HEK293 (cell line): ENCODE results near the gene NOL9.

Experiments used
- CTCF ChIA-PET: fragments of 350-600 bp; formaldehyde crosslinking; extraction: SDS; loops from one replicate; lab custom pipeline; 2021; ENCODE audit warnings: antibody characterized with exemption; lab: Yijun Ruan, JAX
- POLR2A ChIA-PET: fragments of 300-600 bp; formaldehyde crosslinking; extraction: SDS; loops from one replicate; lab custom pipeline; 2020; ENCODE audit warnings: antibody characterized with exemption, inconsistent platforms; lab: Yijun Ruan, JAX
- H3K27ac ChIP-seq: fragments of 200-500 bp; sonication (Bioruptor generic); 2 replicates; pipeline ENCODE4 v1.5.1; 2014; ENCODE audit warnings: low read depth, low read length, control low read depth, inconsistent platforms; ENCODE audit errors: extremely low read depth
- H3K36me3 ChIP-seq, 2 experiments: fragments of 200-500 bp in 1 of 2; sonication (Bioruptor generic) in 1 of 2; 1 replicate in 1 of 2; 2 replicates in 1 of 2; pipeline ENCODE4 v1.5.1; 2014 to 2017; ENCODE audit warnings: inconsistent platforms in 2 of 2, low read length in 2 of 2; ENCODE audit not compliant: control insufficient read depth in 2 of 2, insufficient read depth in 1 of 2
- H3K4me1 ChIP-seq: fragments of 200-500 bp; sonication (Bioruptor generic); 2 replicates; pipeline ENCODE4 v1.5.1; 2014; ENCODE audit warnings: mild to moderate bottlenecking, low read length, inconsistent platforms; ENCODE audit not compliant: control insufficient read depth, insufficient read depth
- H3K4me3 ChIP-seq: 2 replicates; pipeline ENCODE4 v1.5.1; 2011; ENCODE audit warnings: low read depth, mild to moderate bottlenecking, control low read depth, low read length, moderate library complexity
- H3K9me3 ChIP-seq: fragments of 200-500 bp; sonication (Bioruptor generic); 2 replicates; pipeline ENCODE4 v1.5.1; 2014; ENCODE audit warnings: low read depth, low read length, inconsistent platforms; ENCODE audit not compliant: control insufficient read depth, insufficient read depth
- CTCF ChIP-seq: fragments of 450-650 bp; formaldehyde crosslinking; IDR thresholded peaks from 2 replicates; pipeline ENCODE4 v1.5.1; 2016; ENCODE audit warnings: missing biosample characterization, missing genetic modification characterization
- ELK4 ChIP-seq: IDR thresholded peaks from 2 replicates; pipeline ENCODE4 v1.6.1; 2011; ENCODE audit warnings: mild to moderate bottlenecking, low read depth, low read length, borderline replicate concordance
- GLI2 ChIP-seq: fragments of 450-650 bp; formaldehyde crosslinking; IDR thresholded peaks from 2 replicates; pipeline ENCODE4; 2017; ENCODE audit warnings: missing biosample characterization, missing genetic modification characterization, low read depth, borderline replicate concordance
- HOXD13 ChIP-seq: sonication (generic); formaldehyde crosslinking; IDR thresholded peaks from 2 replicates; pipeline ENCODE4 v1.8.0; 2022; ENCODE audit warnings: missing genetic modification reagents, borderline replicate concordance
- KLF7 ChIP-seq: fragments of 450-650 bp; formaldehyde crosslinking; IDR thresholded peaks from 2 replicates; pipeline ENCODE4 v1.5.1; 2016; ENCODE audit warnings: missing biosample characterization, missing genetic modification characterization, borderline replicate concordance
- ZBTB20 ChIP-seq: fragments of 450-650 bp; formaldehyde crosslinking; IDR thresholded peaks from 2 replicates; pipeline ENCODE4 v1.5.1; 2016; ENCODE audit warnings: missing biosample characterization, missing genetic modification characterization
- ZBTB21 ChIP-seq: fragments of 450-650 bp; formaldehyde crosslinking; IDR thresholded peaks from 2 replicates; pipeline ENCODE4 v1.5.1; 2017; ENCODE audit warnings: missing biosample characterization, missing genetic modification characterization
- ZNF157 ChIP-seq: fragments of 450-650 bp; formaldehyde crosslinking; IDR thresholded peaks from 2 replicates; pipeline ENCODE4 v1.5.1; 2016; ENCODE audit warnings: missing biosample characterization, missing genetic modification characterization
- ZNF184 ChIP-seq: fragments of 450-650 bp; IDR thresholded peaks from 2 replicates; pipeline ENCODE4 v1.5.1; 2018; ENCODE audit warnings: missing biosample characterization, mild to moderate bottlenecking, missing genetic modification characterization
- ZNF394 ChIP-seq: fragments of 450-650 bp; formaldehyde crosslinking; IDR thresholded peaks from 2 replicates; pipeline ENCODE4 v1.5.1; 2016; ENCODE audit warnings: missing biosample characterization, missing genetic modification characterization, mild to moderate bottlenecking, moderate library complexity, borderline replicate concordance
- ZNF423 ChIP-seq: fragments of 450-650 bp; formaldehyde crosslinking; IDR thresholded peaks from 2 replicates; pipeline ENCODE4 v1.5.1; 2016; ENCODE audit warnings: missing biosample characterization, missing genetic modification characterization
- ZNF518A ChIP-seq: fragments of 450-650 bp; formaldehyde crosslinking; conservative IDR thresholded peaks from 2 replicates; pipeline ENCODE4 v1.5.1; 2016; ENCODE audit warnings: low read depth, missing biosample characterization, missing genetic modification characterization
- ZNF555 ChIP-seq: fragments of 450-650 bp; formaldehyde crosslinking; conservative IDR thresholded peaks from 2 replicates; pipeline ENCODE4 v1.5.1; 2017; ENCODE audit warnings: missing biosample characterization, mild to moderate bottlenecking, missing genetic modification characterization, inconsistent platforms
- ZNF664 ChIP-seq: fragments of 450-650 bp; formaldehyde crosslinking; IDR thresholded peaks from 2 replicates; pipeline ENCODE4 v1.5.1; 2016; ENCODE audit warnings: missing biosample characterization, missing genetic modification characterization
- ZNF670 ChIP-seq: fragments of 450-650 bp; formaldehyde crosslinking; IDR thresholded peaks from 2 replicates; pipeline ENCODE4 v1.5.1; 2016; ENCODE audit warnings: missing biosample characterization, missing genetic modification characterization, low read depth
- ZNF707 ChIP-seq: fragments of 450-650 bp; formaldehyde crosslinking; IDR thresholded peaks from 2 replicates; pipeline ENCODE4 v1.5.1; 2016; ENCODE audit warnings: missing biosample characterization, missing genetic modification characterization
- ZNF830 ChIP-seq: fragments of 450-650 bp; IDR thresholded peaks from 2 replicates; pipeline ENCODE4 v1.5.0; 2018; ENCODE audit warnings: missing biosample characterization, missing genetic modification characterization, low read depth, mild to moderate bottlenecking, moderate library complexity
- ZSCAN23 ChIP-seq: fragments of 450-650 bp; formaldehyde crosslinking; IDR thresholded peaks from 2 replicates; pipeline ENCODE4 v1.5.1; 2016; ENCODE audit warnings: missing biosample characterization, missing genetic modification characterization
- ZSCAN4 ChIP-seq: fragments of 450-650 bp; formaldehyde crosslinking; IDR thresholded peaks from 2 replicates; pipeline ENCODE4 v1.5.1; 2017; ENCODE audit warnings: missing biosample characterization, missing genetic modification characterization
- TF ChIP-seq, protein P1 (sequence below): fragments of 450-650 bp; formaldehyde crosslinking; IDR thresholded peaks from 2 replicates; pipeline ENCODE4; 2016; ENCODE audit warnings: missing biosample characterization, missing genetic modification characterization
- TF ChIP-seq, protein P2 (sequence below): fragments of 450-650 bp; formaldehyde crosslinking; IDR thresholded peaks from 2 replicates; pipeline ENCODE4 v1.5.0; 2017; ENCODE audit warnings: missing biosample characterization, missing genetic modification characterization, borderline replicate concordance

The NOL9 gene

DNA sequence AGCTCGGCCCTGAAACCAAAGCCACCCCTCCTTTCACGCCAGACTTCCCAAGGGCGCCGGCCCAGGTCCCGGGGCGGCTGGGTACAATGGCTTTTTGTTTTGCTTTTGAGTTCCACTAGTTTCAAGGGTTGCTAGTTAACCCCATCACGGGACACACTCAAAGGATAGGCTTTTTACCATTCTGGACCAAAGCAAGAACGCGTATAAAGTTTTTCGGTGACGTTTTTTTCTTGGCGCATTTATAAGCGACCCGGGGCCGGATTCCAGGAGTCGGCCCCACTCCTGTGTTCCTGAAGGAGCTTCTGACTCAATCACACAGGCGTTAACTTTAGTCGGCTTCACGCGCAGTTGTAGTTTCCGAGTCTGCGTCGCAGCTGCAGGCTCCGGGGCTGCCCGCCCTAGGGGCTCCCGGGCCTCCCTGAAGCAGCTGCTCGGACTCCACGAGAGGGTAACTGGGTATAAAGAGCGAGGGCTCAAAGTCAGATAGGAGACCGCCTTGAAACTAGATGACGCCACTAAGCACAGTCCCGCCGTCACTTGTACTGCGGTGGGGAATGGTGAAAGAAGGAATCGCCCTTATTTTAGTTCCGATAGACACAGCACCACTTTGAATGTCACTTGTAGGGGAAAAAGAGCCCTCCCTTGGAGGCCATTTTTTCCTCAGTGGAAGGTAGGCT is 49.1 kb upstream of the NOL9 start:
- Histone ChIP-seq H3K4me1 (no peaks in the 10 kb centered on the region), H3K4me3 (peak overlapping the region; percentile 48), H3K9me3 (no peaks in the 10 kb centered on the region), H3K27ac (peak overlapping the region; percentile 79), H3K36me3 (peaks cover 0 to 19% of the 10 kb centered on the region in 2 experiments; a peak in 1 of 3 replicates)
- ChIA-PET POLR2A (interaction anchor here (0.7 to 3.5 kb wide), 6 partner anchors 9 to 75 kb away, joined by 3 to 25 read pairs (median 6); partner anchors contain the start of genes PHF13, THAP3 and ZBTB48), CTCF (interaction anchor here (0.5 to 1.6 kb wide), 3 partner anchors 18 to 258 kb away, joined by 3 to 4 read pairs (median 3); partner anchors contain the start of gene TAS1R1)
- TF ChIP-seq ZNF670 (tag by site-specific recombination) (no peak), ZNF184 (no peak), GLI2 (no peak), ZBTB21 (tag by site-specific recombination) (peak; percentile 84), ZNF394 (tag by site-specific recombination) (no peak), CTCF (no peak), ZSCAN4 (tag by site-specific recombination) (no peak), ZNF707 (tag by site-specific recombination) (no peak), HOXD13 (no peak), ZBTB20 (tag by site-specific recombination) (peak; percentile 97), ZNF423 (no peak), ZNF664 (tag by site-specific recombination) (no peak), ZNF518A (0 out of 2 replicates have a peak, but pooled peaks have one; percentile 11), ZNF555 (tag by site-specific recombination) (no peak), KLF7 (tag by site-specific recombination) (no peak), ELK4 (no peak), ZSCAN23 (tag by site-specific recombination) (no peak), ZNF830 (no peak), ZNF157 (no peak)
- TF ChIP-seq, protein P1, sequence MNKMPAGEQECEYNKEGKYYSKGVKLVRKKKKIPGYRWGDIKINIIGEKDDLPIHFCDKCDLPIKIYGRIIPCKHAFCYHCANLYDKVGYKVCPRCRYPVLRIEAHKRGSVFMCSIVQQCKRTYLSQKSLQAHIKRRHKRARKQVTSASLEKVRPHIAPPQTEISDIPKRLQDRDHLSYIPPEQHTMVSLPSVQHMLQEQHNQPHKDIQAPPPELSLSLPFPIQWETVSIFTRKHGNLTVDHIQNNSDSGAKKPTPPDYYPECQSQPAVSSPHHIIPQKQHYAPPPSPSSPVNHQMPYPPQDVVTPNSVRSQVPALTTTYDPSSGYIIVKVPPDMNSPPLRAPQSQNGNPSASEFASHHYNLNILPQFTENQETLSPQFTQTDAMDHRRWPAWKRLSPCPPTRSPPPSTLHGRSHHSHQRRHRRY (tag by site-specific recombination), result no peak
- TF ChIP-seq, protein P2, sequence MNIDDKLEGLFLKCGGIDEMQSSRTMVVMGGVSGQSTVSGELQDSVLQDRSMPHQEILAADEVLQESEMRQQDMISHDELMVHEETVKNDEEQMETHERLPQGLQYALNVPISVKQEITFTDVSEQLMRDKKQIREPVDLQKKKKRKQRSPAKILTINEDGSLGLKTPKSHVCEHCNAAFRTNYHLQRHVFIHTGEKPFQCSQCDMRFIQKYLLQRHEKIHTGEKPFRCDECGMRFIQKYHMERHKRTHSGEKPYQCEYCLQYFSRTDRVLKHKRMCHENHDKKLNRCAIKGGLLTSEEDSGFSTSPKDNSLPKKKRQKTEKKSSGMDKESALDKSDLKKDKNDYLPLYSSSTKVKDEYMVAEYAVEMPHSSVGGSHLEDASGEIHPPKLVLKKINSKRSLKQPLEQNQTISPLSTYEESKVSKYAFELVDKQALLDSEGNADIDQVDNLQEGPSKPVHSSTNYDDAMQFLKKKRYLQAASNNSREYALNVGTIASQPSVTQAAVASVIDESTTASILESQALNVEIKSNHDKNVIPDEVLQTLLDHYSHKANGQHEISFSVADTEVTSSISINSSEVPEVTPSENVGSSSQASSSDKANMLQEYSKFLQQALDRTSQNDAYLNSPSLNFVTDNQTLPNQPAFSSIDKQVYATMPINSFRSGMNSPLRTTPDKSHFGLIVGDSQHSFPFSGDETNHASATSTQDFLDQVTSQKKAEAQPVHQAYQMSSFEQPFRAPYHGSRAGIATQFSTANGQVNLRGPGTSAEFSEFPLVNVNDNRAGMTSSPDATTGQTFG (tag by site-specific recombination), result no peak
